Heart right ventricle (tissue), 16 donors: ENCODE data around the gene CCDC178. TPM values are rescaled to one million over a fixed set of nuclear protein-coding genes. Genes with fewer than 3 reads are reported as not detected.

Experiments
- ATAC-seq, 8 donors: fragments of 200-7000 bp; cut with Tn5 transposase; one replicate each; pipeline ENCODE4 v1.9.1; 2020; ENCODE audit warnings: mild to moderate bottlenecking in 8 of 8, moderate library complexity in 8 of 8, moderate number of reproducible peaks in 1 of 8
- DNase-seq, 2 donors: peaks; one replicate each; pipeline ENCODE4 v3.0.0-alpha.2; 2020
- H3K27ac ChIP-seq, 10 donors: fragments of 200-600 bp; sonication (generic) in 2 of 10; one replicate each; pipeline versions ENCODE4 v1.5.0 to v1.8.0; 2020 to 2022; ENCODE audit warnings: mild to moderate bottlenecking in 3 of 10
- H3K27me3 ChIP-seq, 7 donors: fragments of 200-600 bp; one replicate each; pipeline ENCODE4 v1.8.0; 2021 to 2022; ENCODE audit warnings: mild to moderate bottlenecking in 2 of 7
- H3K36me3 ChIP-seq, 9 donors: fragments of 200-600 bp; sonication (generic) in 1 of 9; one replicate each; pipeline versions ENCODE4 v1.5.0 to v1.8.0; 2020 to 2022; ENCODE audit warnings: mild to moderate bottlenecking in 2 of 9
- H3K4me1 ChIP-seq, 9 donors: fragments of 200-600 bp; sonication (generic) in 1 of 9; one replicate each; pipeline versions ENCODE4 v1.5.0 to v1.8.0; 2020 to 2022; ENCODE audit warnings: mild to moderate bottlenecking in 4 of 9
- H3K4me3 ChIP-seq, 10 donors: fragments of 200-600 bp; sonication (generic) in 2 of 10; one replicate each; pipeline versions ENCODE4 v1.5.0 to v1.8.0; 2020 to 2022; ENCODE audit warnings: mild to moderate bottlenecking in 7 of 10, moderate library complexity in 2 of 10
- H3K9me3 ChIP-seq, 11 donors: fragments of 200-600 bp in 10 of 11; sonication (generic) in 2 of 11; one replicate each; pipeline versions ENCODE4 v1.5.0 to v1.8.0; 2013 to 2022; ENCODE audit warnings: mild to moderate bottlenecking in 2 of 11, control low read depth in 1 of 11, moderate library complexity in 1 of 11
- CTCF ChIP-seq, 9 donors: fragments of 200-600 bp; sonication (generic) in 2 of 9; IDR thresholded peaks; one replicate each; pipeline versions ENCODE4 v1.5.0 to v1.8.0; 2021 to 2022; ENCODE audit warnings: antibody characterized with exemption in 9 of 9, mild to moderate bottlenecking in 5 of 9, moderate library complexity in 1 of 9
- WGBS, 2 donors: extraction: QIAGEN DNeasy Blood & Tissue Kit; methylation state at CpG; one replicate each; pipeline ENCODE4 v1.1.7; 2013; ENCODE audit warnings: inconsistent platforms in 1 of 2; 5-methylcytosine and 5-hydroxymethylcytosine counted together
- intact Hi-C, 10 donors: fragments of 100-400 bp; cut with DNase I; formaldehyde crosslinking; loops; one replicate each; pipeline versions ENCODE4 v1.11.1 to v1.14.2; 2022
- polyA plus RNA-seq, 2 donors: library from polyadenylated mRNA; stranded (reverse); fragments of 200-250 nt; gene quantifications; one replicate each; pipeline ENCODE4 v1.2.3, GENCODE V29; 2013
- total RNA-seq, 10 donors: library from RNA; stranded (reverse); fragmentation: NEBNext Ultra II Directional in 3 of 10; extraction: Animal tissue kit (Norgen Biotek cat#: 25700) in 3 of 10; gene quantifications; one replicate each; pipeline versions ENCODE4 v1.2.1 to v1.2.4, GENCODE V29; 2021 to 2023
- donor health status: Arrhythmogenic right ventricular cardiomyopathy.
- donor health status: ischemic (EF 13 %, LVEDD 7.1; RV severe dilation, severe dysfunction).
- donor health status: healthy with polysubstance abuse.
- donor health status: DM: no; HTN: yes; CAD: no.
- donor health status: DM: no; HTN: no; CAD: no.
- donor health status: ischemic (EF 25% LVEDD 6.9; RV normal size, moderate dysfunction).
- donor health status: ischemic (EF 25% LVEDD 5.7; RV mildly dilated, moderate dysfunction).
- donor health status: healthy.
- donor health status: DM: yes; HTN: yes; CAD: no.
- donor health status: Ischemic cardiomyopathy.
- donor health status: ischemic (EF 35%, LVEDD 5.7; RV mildly dilated, moderate dysfunction).
- donor health status: nonischemic (EF 11% LVEDD 7.7; RV severe dilation, severe dysfunction).
- donor health status: DM: yes; HTN: yes; CAD: no.
- donor health status: PGD.
- donor health status: ischemic (EF 29% LVEDD 5.4; RV normal size, mild dysfunction).
- donor health status: nonischemic (EF 23%, LVEDD 6.1; RV moderate dilation, normal function).

Gene CCDC178
- total and polyA plus RNA-seq, 12 donors, result 0.28 to 1.5 (median 0.43) TPM; not detected in 6

- DNase-seq, result no peak
- no peak overlapping the region for H3K4me3 ChIP-seq
- H3K4me1 ChIP-seq, result no peaks in the 10 kb centered on the region
- H3K36me3 ChIP-seq, result no peaks in the 10 kb centered on the region
- no peak for TF ChIP-seq CTCF (IDR thresholded peaks at IDR 0.05)
- H3K27me3 ChIP-seq, result no peaks in the 10 kb centered on the region
- peaks cover 0 to 36% (median 0%) of the 10 kb centered on the region in 11 donors for H3K9me3 ChIP-seq
- intact Hi-C loops, result no loop called here
- WGBS, 2 donors, result 92 to 94% methylated on average over 28 to 33 of the region's 33 CpGs
- ATAC-seq, result no peak
- H3K27ac ChIP-seq, result no peak overlapping the region
Observed at GRCh38 chr18:33316146-33316587, 124.4 kb downstream of the CCDC178 start.

- WGBS, 2 donors, result 52 to 53% methylated on average over 1 of the region's 1 CpG
- no peak overlapping the region for H3K27ac ChIP-seq
- no peaks in the 10 kb centered on the region for H3K36me3 ChIP-seq
- intact Hi-C loops, result no loop called here
- no peak overlapping the region for H3K4me3 ChIP-seq
- no peak for ATAC-seq
- H3K4me1 ChIP-seq, result no peaks in the 10 kb centered on the region
- DNase-seq, result no peak
- peaks cover 0 to 11% (median 0%) of the 10 kb centered on the region in 11 donors for H3K9me3 ChIP-seq
- no peaks in the 10 kb centered on the region for H3K27me3 ChIP-seq
- TF ChIP-seq CTCF (IDR thresholded peaks at IDR 0.05), result no peak
Observed at GRCh38 chr18:33307520-33307919, 133.0 kb downstream of the CCDC178 start.

- WGBS, 2 donors, result 72 to 81% methylated on average over 3 of the region's 3 CpGs
- no peak overlapping the region for H3K4me3 ChIP-seq
- peaks cover 0 to 11% (median 0%) of the 10 kb centered on the region in 11 donors for H3K9me3 ChIP-seq
- H3K4me1 ChIP-seq, result no peaks in the 10 kb centered on the region
- intact Hi-C loops, result no loop called here
- no peaks in the 10 kb centered on the region for H3K27me3 ChIP-seq
- DNase-seq (no peak), ATAC-seq (no peak)
- no peaks in the 10 kb centered on the region for H3K36me3 ChIP-seq
- no peak for TF ChIP-seq CTCF (IDR thresholded peaks at IDR 0.05)
- H3K27ac ChIP-seq, result no peak overlapping the region
Observed at GRCh38 chr18:33304277-33304676, 136.2 kb downstream of the CCDC178 start.

- 49 to 64% methylated on average over 1 of the region's 1 CpG for WGBS, 2 donors
- Histone ChIP-seq H3K36me3 (no peaks in the 10 kb centered on the region), H3K4me3 (no peak overlapping the region), H3K27me3 (no peaks in the 10 kb centered on the region), H3K27ac (no peak overlapping the region), H3K9me3 (no peaks in the 10 kb centered on the region), H3K4me1 (no peaks in the 10 kb centered on the region)
- intact Hi-C loops, result no loop called here
- no peak for TF ChIP-seq CTCF (IDR thresholded peaks at IDR 0.05)
- ATAC-seq (no peak), DNase-seq (no peak)
Observed at GRCh38 chr18:33291539-33291938, 149.0 kb downstream of the CCDC178 start.
